ENCODE measurements around the gene GPR27.

GPR27 gene

DNA sequence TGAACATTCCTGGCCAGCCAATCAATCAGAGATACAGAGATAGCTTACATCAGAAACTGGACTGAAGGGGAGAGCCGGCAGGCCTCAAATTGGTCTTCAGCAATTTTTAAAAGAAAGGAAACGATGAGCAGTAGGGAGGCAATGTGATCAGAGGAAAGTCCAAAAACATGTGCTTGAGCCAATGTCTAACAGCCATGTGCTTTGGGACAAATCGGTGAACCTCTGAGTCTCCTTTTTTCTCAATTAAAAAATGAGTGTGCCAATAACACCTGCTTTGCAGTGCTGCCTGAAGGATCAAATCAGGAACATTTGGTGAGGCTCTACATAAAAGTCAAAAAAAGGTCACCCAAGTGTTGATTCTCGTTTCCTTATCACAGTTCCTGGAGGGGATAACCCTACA, 21.0 kb upstream of the GPR27 start:
- DNase-seq (ENCODE audit: low spot score): no peak

DNA sequence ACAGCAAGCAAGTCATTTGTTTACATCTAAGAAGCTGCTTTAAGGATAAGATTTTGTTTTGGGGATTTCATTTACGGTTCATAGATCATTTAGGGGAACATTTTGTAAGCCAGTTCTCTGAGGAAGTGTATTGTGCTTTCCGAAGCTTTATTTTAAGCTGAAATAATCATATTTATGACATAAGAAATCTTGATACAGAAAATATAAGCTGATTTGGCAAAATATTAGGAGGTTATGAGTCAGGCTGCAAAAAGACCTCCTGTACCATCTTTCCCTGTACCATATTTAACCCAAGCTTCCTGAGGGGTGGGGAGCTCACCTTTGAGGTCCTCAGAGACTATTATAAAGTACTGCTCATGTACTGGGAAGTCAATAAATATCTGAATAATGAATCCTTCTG, 20.3 kb upstream of the GPR27 start:
- no peak for DNase-seq (ENCODE audit: low spot score)

DNA sequence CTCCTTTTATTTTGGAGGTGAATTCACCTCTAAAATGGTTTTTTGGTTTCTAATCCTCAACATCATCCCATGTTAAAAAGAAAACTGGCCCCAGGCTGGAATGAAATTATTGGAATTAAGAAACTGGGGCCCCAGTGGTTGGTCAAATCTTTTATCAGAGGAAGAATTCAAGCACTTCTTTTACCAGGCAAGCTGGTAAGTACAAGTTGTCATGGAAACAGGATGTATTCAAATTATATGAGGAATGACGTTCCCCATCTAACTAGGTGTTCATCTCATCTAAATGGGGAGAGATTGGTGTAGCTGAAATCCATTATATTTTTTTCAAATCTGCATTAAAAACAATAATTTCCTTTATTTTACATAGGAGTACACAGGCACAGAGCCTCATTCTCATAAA, 18.8 kb upstream of the GPR27 start:
- DNase-seq (ENCODE audit: low spot score): no peak

DNA sequence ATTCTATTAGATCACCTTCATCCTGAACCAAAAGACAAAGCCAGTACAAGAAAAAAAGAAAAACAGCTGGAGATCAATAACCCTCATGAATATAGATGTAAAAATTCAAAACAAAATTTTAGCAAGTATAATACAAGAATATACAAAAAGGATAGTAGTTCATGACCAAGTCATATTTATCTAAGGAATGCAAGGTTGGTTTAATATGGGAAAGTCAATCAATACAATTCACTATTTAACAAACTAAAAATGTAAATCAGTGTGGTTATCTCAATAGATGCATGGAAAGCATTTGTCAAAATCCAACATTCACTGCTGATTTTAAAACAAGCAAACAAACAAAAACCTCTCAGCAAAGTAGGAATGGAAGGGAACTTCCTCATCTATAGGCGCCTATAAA, 11.0 kb upstream of the GPR27 start:
- no peak for DNase-seq (ENCODE audit: low spot score)

DNA sequence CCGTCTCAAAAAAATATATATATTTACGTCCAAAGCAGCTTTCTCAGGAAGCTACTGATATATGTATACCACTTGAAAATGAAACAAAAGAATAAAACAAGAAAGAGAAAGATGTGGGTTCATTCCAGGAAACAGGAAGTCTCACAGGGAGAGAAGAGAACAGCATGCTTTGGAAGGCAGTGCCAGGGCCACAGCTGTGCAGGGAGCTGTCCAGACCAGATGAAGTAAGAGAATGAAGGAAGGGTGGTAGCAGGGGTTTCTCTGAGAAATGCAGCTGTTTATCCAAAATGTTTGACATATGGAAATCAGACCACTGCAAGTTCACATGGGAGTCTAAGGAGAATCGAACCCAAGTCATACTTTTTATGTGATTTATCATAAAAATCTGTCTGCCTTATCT, 8.9 kb upstream of the GPR27 start:
- DNase-seq (ENCODE audit: low spot score): no peak

DNA sequence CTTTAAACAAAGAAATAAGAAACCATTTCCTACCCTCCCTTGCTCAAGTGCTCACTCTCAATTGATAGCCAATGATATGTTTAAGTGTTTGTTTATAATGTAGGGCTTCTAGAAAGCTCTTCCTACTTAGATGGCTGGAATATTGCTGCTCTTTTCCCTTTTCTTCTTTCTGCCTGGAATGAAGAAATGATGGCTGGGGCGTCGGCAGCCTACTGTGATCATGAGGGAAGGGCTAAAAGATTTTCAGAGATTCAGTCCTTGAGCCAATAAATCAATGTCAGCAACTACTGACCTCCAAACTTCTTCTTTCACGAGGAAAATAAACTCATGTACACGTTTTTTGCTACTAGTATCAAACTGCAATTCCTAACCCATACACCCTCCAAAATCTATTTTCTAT, 2.1 kb upstream of the GPR27 start:
- DNase-seq (ENCODE audit: low spot score): no peak

DNA sequence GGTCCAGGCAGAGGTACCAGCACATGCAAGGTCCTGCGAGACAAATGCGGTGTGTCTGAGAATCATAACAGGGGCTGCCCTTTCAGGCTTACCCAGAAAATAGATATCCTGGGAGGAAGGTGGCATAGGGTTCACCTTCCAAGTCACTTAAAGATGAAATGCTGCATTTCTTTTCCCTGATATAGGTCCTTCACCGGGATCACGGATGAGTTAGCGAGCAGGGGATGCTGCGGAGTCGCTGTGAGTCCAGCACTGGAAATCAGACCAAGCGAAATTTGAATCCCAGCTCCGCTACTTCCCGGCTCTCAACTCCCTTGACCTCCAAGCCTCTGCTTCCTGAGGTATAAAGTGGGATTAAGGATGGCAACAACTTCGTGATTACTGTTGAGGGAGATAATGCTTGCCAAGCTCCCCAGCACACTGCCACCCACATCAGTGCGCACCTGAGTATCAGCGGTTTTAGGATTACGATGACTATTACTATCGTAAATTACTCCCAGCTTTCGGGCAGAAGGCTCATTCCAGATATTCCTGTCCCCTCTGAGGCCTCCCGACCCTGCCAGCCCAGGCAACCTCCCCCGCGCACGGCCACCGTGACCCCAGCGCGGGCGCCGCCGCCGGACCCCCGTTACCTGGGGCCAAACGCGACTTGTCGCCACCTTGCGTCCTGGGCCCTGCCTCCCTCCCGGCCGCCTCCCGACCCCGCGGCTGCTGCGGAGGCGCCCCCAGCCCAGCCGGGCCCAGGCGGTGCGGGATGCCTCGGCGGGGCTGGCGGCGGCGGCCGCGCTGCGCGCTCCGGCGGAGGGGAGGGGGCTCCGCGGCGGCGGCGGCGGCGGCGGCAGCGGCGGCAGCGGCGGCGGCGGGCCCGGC, 589 bp upstream of the GPR27 start:
- DNase-seq (ENCODE audit: low spot score): no peak

DNA sequence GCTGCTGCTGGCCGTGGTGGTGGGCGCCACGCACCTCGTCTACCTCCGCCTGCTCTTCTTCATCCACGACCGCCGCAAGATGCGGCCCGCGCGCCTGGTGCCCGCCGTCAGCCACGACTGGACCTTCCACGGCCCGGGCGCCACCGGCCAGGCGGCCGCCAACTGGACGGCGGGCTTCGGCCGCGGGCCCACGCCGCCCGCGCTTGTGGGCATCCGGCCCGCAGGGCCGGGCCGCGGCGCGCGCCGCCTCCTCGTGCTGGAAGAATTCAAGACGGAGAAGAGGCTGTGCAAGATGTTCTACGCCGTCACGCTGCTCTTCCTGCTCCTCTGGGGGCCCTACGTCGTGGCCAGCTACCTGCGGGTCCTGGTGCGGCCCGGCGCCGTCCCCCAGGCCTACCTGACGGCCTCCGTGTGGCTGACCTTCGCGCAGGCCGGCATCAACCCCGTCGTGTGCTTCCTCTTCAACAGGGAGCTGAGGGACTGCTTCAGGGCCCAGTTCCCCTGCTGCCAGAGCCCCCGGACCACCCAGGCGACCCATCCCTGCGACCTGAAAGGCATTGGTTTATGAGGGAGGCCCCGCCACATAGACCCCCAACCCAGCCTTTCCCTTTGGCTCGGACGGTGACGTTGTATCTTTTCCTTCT, 1.1 kb downstream of the GPR27 start:
- no peak for DNase-seq (ENCODE audit: low spot score)

DNA sequence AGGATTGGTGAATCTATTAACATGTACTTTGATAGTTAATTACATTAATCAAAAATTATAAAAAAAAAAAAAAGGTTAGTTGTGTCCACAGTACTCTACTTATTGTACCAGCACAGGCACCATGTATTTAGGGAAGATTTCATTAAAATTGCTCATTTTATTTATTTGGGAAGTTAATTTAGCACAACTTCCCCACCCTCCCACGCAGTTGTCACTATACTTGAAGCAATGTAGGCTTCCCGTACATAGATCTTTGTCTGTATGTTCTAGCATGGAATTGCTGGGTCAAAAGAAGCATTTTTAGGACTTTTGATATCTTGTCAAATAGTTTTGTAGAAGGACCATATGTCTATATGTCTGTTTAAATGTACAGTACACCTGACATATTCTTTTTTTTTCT, 4.4 kb downstream of the GPR27 start:
- no peak for DNase-seq (ENCODE audit: low spot score)

DNA sequence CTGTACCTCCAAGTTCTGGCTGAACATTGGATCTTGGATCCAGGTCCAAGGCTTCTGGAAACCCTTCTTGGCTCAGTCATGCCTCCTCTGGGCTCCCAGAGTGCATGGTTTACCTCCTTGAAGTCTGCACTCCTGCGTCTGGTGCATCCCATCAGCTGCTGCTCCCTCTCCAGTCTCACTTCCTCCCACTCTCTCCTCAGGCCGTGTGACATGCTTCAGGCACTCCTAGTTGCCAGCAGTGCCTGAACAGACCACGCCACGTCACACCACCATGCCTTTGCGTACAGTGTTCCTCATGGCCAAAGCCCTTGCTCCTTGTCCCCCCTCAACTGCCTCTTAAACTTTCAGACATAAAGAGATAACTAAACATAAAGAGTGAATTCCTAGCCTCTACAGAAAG, 5.7 kb downstream of the GPR27 start:
- no peak for DNase-seq (ENCODE audit: low spot score)

DNA sequence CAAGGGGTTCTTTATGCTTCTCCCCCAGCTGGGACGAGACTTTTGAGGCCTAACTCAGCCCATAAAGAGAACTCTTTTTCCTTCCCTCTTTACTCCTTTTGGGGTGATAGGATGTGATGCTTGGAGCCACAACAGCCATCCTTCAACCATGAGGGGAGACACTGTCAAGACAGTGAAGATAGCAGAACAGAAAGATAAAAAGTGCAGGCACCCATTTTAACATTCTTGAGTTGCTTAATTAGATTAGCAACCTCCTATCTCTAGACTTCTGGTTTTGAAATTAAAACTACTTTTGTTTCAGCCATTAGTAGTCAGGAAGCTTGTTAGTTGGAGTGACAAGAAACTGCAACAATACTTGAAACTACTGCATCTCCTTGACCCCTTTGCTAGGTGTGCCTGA, 6.5 kb downstream of the GPR27 start:
- DNase-seq (ENCODE audit: low spot score): no peak

DNA sequence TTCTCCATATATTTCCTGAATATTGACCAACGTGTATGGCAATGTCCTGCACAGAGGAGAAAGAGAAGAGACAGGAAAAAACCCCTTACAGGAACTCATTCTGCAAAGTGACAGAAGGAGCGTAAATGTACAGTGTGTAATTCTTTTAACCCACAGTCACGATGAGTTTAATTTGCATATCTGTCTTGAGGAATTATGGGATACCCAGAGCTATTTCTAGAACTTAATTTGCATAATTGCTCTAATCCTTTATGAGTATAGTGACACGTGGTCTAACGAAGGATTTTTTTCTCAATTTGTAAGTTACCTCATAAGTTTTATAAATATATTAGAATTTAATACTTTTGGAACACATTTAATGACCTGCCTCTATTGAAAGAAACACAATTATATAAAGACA, 9.8 kb downstream of the GPR27 start:
- peak; percentile 35 for DNase-seq (ENCODE audit: low spot score)

DNA sequence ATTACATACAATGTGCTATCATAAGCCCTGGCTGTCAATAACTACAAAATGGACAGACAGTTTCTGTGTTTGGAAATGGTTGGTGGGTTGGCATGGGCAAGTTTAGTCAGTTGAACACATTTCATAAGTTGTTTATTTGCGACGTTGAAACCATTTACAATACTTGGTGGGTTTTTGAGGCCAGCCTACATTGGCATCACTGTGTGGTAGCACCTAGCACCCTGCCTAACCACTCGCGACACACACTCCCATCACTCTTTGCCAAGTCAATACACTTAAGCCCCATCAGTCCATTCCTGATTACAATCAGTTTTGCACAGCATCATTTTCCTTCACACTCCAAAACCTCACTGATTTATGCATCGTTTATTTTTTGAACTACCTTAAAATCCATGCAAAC, 17.5 kb downstream of the GPR27 start:
- no peak for DNase-seq (ENCODE audit: low spot score)

DNA sequence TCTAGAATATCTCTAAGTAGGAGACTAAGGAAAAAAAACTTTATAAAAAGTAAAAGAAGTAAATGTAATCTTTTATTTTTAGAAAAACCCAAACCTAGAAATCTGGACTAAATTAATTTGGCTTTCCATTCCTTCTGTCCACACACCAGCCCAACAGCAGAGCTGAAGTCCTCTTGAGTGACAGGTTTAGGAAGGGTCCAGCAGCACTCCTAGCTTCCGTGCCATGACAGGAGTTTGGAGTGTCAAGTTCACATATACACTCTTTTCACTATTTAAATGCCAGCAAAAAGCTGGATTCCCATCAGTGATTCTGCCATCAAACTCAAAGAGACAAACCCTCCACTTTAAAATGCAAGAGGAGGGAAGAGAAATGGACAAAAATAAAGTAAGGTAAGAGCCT, 18.2 kb downstream of the GPR27 start:
- DNase-seq (ENCODE audit: low spot score): no peak

DNA sequence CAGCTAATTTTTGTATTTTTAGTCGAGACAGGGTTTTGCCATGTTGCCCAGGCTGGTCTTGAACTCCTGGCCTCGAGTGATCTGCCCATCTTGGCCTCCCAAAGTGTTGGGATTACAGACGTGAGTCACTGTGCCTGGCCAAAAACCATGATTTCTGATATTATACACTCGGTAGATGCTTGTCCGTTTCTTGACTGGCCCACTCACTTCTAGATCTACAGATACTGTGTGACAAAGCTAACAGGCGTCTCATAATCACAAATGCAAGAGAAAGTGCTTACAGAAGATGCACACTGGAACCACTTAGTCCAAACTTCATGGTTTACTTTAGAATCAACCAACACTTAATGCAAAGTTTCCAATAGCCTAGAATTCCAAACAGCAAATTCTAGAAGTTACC, 22.9 kb downstream of the GPR27 start:
- no peak for DNase-seq (ENCODE audit: low spot score)

DNA sequence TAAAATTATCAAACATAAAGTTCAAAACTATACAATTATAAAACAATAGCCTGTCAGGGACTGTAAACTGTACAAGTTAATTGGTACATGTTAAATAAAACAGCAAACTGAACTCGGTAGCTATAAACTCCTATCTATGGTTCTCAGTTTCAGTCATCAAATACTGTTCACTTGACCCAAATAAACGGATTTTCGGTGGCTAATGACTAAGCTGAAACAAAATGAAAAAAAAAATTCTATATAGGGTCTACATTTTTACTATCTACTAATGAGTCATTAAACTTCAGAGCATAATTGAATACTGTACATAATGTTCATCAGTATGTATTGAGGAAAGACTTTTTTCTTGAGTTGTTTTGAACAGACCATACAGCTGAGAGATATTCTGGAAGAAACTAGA, 24.7 kb downstream of the GPR27 start:
- DNase-seq (ENCODE audit: low spot score): no peak

DNA sequence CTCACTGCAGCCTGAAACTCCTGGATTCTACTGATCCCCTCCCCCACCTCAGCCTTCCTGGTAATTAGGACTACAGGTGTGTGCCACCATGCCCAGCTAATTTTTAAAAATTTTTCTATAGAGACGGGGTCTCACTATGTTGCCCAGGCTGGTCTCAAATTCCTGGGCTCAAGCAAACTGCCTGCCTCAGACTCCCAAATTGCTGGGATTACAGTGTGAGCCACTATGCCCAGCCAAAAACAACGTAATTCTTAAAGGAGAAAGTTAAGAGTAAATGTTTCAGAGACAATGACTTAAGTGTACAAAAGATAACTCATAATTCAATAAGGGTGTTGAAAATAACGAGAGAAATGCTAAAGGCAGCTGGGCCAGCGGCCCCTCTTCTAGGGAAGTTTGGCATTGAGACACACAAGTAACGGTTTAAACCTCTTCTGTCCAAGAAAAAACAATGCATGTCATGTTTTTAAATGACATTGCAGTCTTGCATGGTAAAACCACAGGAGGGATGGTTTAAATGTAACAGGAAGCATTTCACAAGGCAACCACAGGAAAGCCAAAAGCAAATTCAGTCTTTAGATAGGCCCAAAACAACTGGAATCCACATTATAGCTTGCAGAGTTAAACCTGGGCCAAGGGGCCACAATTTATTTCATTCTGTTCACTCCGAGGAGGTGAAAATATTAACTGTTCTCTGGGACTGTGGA, 26.2 kb downstream of the GPR27 start:
- no peak for DNase-seq (ENCODE audit: low spot score)

DNA sequence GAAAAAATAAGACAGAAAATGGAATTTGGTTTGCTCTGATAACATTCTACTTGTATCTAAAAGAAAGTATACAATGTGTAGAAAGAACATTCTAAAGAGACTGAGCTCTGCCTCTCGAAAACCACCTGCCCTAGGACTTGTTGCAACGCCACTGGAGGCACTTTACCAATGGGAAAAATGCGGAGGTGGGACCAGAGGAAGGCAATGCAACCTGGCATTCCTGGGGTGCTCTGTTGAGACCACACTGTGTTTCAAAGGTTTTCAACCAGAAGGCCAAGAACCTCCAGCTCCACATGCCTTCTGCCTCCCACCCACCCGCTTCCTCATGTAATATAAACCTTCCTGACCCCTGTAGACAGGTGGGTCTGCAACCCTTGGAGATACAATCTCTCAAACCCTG, 26.8 kb downstream of the GPR27 start:
- DNase-seq (ENCODE audit: low spot score): no peak

DNA sequence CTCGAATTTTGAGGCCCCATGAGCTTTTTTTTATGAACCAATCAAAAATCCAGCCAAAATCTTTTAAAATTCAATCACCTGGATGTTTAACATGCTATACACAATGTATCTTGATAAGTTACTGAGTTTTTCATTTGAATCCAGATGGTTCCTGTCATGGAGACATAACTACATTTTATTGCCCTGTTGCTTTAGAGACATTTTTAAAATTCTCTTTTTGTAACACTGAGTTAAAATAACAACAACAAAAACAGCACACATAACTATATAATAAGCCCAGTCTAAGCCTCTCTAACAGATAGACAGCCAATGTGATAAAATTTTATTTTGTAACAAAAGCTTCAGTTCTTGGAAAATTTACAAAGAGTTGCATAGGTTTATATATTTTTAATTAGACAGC, 29.5 kb downstream of the GPR27 start:
- DNase-seq (ENCODE audit: low spot score): no peak

DNA sequence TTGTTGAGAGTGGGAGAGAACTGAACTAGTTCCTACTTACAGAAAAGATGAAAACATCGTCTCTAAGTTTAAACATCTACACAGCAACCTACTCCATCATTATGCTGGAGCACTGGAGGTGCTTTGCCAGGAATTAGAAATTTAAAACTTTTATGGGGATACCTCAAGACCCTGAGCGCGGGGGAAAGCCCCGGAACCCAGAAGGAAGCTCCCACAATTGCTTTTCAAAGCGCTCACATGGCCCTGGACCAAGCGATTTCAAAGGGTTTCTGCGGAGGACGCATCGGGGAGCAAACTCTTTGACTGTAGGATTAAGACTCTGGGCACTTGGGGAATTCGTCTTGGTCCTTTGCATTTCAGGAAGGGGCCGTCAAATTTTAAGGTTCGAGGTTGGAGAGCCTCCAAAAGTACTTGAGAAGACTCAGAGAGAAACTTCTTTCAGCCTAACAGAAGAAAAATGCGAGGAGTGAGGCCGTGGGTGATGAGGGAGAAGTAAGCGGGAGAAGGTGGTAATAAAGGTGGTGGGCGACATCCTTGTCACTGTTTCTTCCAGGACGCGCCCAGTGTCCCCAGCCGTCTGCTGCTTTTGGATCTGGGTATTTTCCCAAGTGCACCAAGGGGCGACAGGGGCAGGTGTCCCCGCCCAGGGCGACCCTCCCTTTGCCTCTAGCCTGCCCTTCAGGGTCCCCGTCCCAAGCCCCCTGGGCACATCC, 30.7 kb downstream of the GPR27 start:
- no peak for DNase-seq (ENCODE audit: low spot score)

DNA sequence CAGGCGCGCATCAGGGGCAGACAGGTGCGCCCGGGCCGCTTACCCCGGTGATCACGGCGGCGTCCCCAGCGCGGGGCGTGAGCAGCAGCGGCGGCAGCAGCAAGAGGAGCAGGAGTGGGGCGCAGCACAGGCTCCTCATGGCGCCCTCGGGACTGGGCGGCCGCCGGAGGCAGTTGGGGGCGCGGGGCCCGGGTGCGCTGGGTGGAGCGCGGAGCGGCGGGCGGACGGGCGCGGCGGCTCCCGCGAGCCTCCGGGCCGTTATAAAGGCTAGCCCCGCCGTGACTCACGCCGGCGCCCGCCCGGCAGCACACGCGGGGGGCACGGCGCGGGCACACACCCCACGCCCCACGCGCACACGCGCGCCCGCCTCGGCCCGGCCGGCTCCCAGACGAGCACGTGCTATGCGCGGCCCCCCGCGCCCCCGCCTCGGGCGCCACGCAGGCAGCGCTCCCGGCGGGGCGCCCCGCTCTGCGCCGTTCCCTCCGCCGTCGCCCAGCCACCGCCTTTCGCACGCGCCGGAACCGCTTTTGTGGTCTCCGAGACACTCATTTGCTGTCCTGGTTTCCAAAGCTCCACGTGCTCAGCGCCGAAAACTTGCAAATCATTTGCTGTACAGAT, 31.4 kb downstream of the GPR27 start, which contains the start of gene PROK2:
TSS of gene PROK2 (minus strand) at position 235 of the 618 bp plus-strand sequence. CDS start at position 139, 96 bp downstream.
- DNase-seq (ENCODE audit: low spot score): no peak
